ENCODE data around the gene BEAN1. TPM values are rescaled to one million over a fixed set of nuclear protein-coding genes. Genes with fewer than 3 reads are reported as not detected.

Gene BEAN1
- total and polyA plus RNA-seq, 7 donors, result 0.35 to 0.41 TPM; not detected in 5

- 58 to 77% methylated on average over 2 of the region's 2 CpGs for WGBS, 2 donors
Observed at GRCh38 chr16:66477028-66477515, 50.0 kb downstream of the BEAN1 start.

GRCh38 chr16:66478733-66479511 lies 51.8 kb downstream of the BEAN1 start:
- DNase-seq, result peak; percentile 83
- WGBS, 2 donors, result 27 to 29% methylated on average over 10 of the region's 10 CpGs
- TF ChIP-seq POLR2AphosphoS5 (IDR thresholded peaks at IDR 0.05) (no peak), EP300 (IDR thresholded peaks at IDR 0.05) (no peak), POLR2A (IDR thresholded peaks at IDR 0.05) (no peak), CTCF (IDR thresholded peaks at IDR 0.05) (peak; percentile 25 to 68 (median 58))

More at GRCh38 chr16:66477028-66477515, 50.0 kb downstream of the BEAN1 start:
- peaks cover 0 to 3% (median 0%) of the 10 kb centered on the region in 4 donors for H3K4me1 ChIP-seq
- intact Hi-C loops (cut with DNase I), result no loop called here
- no peak overlapping the region for H3K27ac ChIP-seq
- peaks cover 0 to 29% (median 0%) of the 10 kb centered on the region in 3 donors for H3K27me3 ChIP-seq
- no peak overlapping the region for H3K4me3 ChIP-seq
- TF ChIP-seq CTCF (IDR thresholded peaks at IDR 0.05), result no peak
- TF ChIP-seq EP300 (IDR thresholded peaks at IDR 0.05), result no peak
- TF ChIP-seq POLR2A (IDR thresholded peaks at IDR 0.05), result no peak
- no peak for TF ChIP-seq POLR2AphosphoS5 (IDR thresholded peaks at IDR 0.05)
- no peak for DNase-seq
- no peaks in the 10 kb centered on the region for H3K9me3 ChIP-seq
- no peaks in the 10 kb centered on the region for H3K36me3 ChIP-seq

GRCh38 chr16:66479661-66480264 lies 52.7 kb downstream of the BEAN1 start:
- H3K36me3 ChIP-seq, result peaks cover 0 to 4% (median 0%) of the 10 kb centered on the region in 4 donors
- no peak overlapping the region for H3K27ac ChIP-seq
- peaks cover 0 to 3% (median 0%) of the 10 kb centered on the region in 4 donors for H3K4me1 ChIP-seq
- DNase-seq, result peak; percentile 56
- peaks cover 0 to 28% (median 0%) of the 10 kb centered on the region in 3 donors for H3K27me3 ChIP-seq
- 83 to 87% methylated on average over 5 of the region's 5 CpGs for WGBS, 2 donors
- H3K4me3 ChIP-seq, result no peak overlapping the region
- TF ChIP-seq CTCF (IDR thresholded peaks at IDR 0.05), result no peak
- intact Hi-C loops (cut with DNase I), result no loop called here
- no peaks in the 10 kb centered on the region for H3K9me3 ChIP-seq

More at GRCh38 chr16:66478733-66479511, 51.8 kb downstream of the BEAN1 start:
- H3K36me3 ChIP-seq, result no peaks in the 10 kb centered on the region
- H3K27me3 ChIP-seq, result peaks cover 0 to 29% (median 0%) of the 10 kb centered on the region in 3 donors
- intact Hi-C loops (cut with DNase I), result no loop called here
- no peak overlapping the region for H3K27ac ChIP-seq
- H3K9me3 ChIP-seq, result no peaks in the 10 kb centered on the region
- H3K4me3 ChIP-seq, result no peak overlapping the region
- peaks cover 0 to 3% (median 0%) of the 10 kb centered on the region in 4 donors for H3K4me1 ChIP-seq

- intact Hi-C loops (cut with DNase I), result no loop called here
- no peak for DNase-seq
Observed at GRCh38 chr16:66480265-66481080, 53.4 kb downstream of the BEAN1 start.

More at GRCh38 chr16:66480265-66481080, 53.4 kb downstream of the BEAN1 start:
- TF ChIP-seq CTCF (IDR thresholded peaks at IDR 0.05) (no peak), POLR2A (IDR thresholded peaks at IDR 0.05) (no peak), EP300 (IDR thresholded peaks at IDR 0.05) (no peak), POLR2AphosphoS5 (IDR thresholded peaks at IDR 0.05) (no peak)
- Histone ChIP-seq H3K27me3 (peaks cover 0 to 21% (median 0%) of the 10 kb centered on the region in 3 donors), H3K27ac (no peak overlapping the region), H3K9me3 (no peaks in the 10 kb centered on the region), H3K4me3 (no peak overlapping the region), H3K36me3 (peaks cover 0 to 8% (median 0%) of the 10 kb centered on the region in 4 donors), H3K4me1 (peaks cover 0 to 3% (median 0%) of the 10 kb centered on the region in 4 donors)
- WGBS, 2 donors, result 85 to 90% methylated on average over 25 of the region's 25 CpGs
